Activated naive CD4-positive, alpha-beta T cell treated with anti-CD3 and anti-CD28 coated beads, Interleukin-2, amount 50 U/mL, for 24 hours (primary cell): Measurements from ENCODE around the gene C9.
"Not testable (repeated sequence)": the region's sequence is repeated elsewhere in the genome, so short reads cannot be mapped to it uniquely, and the experiment has no call there.

Source experiments
- H3K27ac Mint-ChIP-seq: one replicate; pipeline ENCODE4 v1.8.0; 2021; ENCODE audit warnings: mild to moderate bottlenecking, mixed read lengths
- H3K27me3 Mint-ChIP-seq: one replicate; pipeline ENCODE4 v1.8.0; 2021; ENCODE audit warnings: mixed read lengths
- H3K36me3 Mint-ChIP-seq: one replicate; pipeline ENCODE4 v1.8.0; 2021; ENCODE audit warnings: mixed read lengths
- H3K4me1 Mint-ChIP-seq: one replicate; pipeline ENCODE4 v1.8.0; 2021; ENCODE audit warnings: mixed read lengths
- H3K4me3 Mint-ChIP-seq: one replicate; pipeline ENCODE4 v1.8.0; 2021; ENCODE audit warnings: mild to moderate bottlenecking, mixed read lengths
- H3K9me3 Mint-ChIP-seq: one replicate; pipeline ENCODE4 v1.8.0; 2021; ENCODE audit warnings: mixed read lengths

Gene C9

GRCh38 chr5:39356263-39356662, 8.0 kb downstream of the C9 start:
- Mint-ChIP-seq H3K9me3 (peaks cover 18% of the 10 kb centered on the region), H3K4me1 (peaks cover 3% of the 10 kb centered on the region), H3K27me3 (peaks cover 2% of the 10 kb centered on the region), H3K36me3 (no peaks in the 10 kb centered on the region), H3K27ac (no peak overlapping the region), H3K4me3 (no peak overlapping the region)

GRCh38 chr5:39355324-39355723, 9.0 kb downstream of the C9 start:
- peaks cover 2% of the 10 kb centered on the region for H3K27me3 Mint-ChIP-seq
- no peak overlapping the region for H3K4me3 Mint-ChIP-seq
- H3K9me3 Mint-ChIP-seq: peaks cover 19% of the 10 kb centered on the region
- H3K36me3 Mint-ChIP-seq: no peaks in the 10 kb centered on the region
- peaks cover 3% of the 10 kb centered on the region for H3K4me1 Mint-ChIP-seq
- no peak overlapping the region for H3K27ac Mint-ChIP-seq

DNA sequence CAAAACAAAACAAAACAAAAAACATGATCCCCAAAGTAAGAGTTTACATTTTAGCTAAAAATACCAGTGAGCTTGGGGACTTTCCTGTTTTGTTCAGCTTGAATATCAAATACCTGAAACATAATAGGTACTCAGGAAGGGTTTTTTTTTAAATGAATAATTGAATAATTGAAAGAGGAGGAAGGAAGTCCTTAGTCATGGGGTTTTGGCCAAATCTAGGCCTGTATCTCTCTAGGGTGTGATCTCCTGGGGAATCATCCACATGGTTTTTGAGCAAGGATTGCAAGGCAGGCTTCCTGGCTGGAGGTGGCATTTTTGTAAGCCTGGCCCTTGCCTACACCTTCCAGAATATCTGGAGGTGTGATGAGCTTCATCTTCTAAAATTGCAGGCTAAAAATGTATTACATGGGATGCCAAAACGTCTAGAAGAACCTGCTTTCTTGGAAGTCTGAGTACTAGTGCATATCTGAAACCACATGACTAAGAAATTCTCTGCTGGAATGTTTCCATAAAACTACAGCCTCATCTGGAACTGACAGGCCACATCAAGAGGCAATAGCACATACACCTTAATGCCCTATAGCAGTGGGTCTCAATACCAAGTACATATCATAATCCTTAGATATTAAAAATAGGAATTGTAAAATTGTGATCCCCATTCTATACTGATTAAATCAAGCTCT, 10.4 kb downstream of the C9 start:
- Mint-ChIP-seq H3K27ac (no peak overlapping the region), H3K4me3 (no peak overlapping the region), H3K4me1 (peaks cover 3% of the 10 kb centered on the region), H3K9me3 (peaks cover 27% of the 10 kb centered on the region), H3K27me3 (peaks cover 2% of the 10 kb centered on the region), H3K36me3 (no peaks in the 10 kb centered on the region)

GRCh38 chr5:39352951-39353350, 11.3 kb downstream of the C9 start:
- Mint-ChIP-seq H3K4me3 (no peak overlapping the region), H3K36me3 (no peaks in the 10 kb centered on the region), H3K27ac (no peak overlapping the region), H3K4me1 (peaks cover 3% of the 10 kb centered on the region), H3K9me3 (peaks cover 27% of the 10 kb centered on the region), H3K27me3 (peaks cover 2% of the 10 kb centered on the region)

DNA sequence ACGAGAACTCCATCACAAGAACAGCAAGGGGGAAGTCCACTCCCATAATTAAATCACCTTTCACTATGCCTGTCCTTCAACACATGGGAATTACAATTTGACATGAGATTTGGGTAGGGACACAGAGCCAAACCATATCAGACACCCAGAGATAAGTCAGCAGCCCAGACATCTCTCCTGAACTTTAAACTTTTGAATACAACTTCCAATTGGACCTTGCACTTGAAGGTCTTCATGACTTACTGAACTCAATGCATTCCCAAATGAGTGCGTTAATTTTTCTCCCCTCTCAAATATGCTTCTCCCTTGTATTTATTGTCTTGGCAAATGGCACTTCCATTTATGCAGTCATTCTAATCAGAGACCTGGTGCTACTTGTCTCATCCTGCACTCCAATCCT, 12.1 kb downstream of the C9 start:
- H3K9me3 Mint-ChIP-seq: peaks cover 27% of the 10 kb centered on the region
- H3K36me3 Mint-ChIP-seq: no peaks in the 10 kb centered on the region
- H3K4me3 Mint-ChIP-seq: no peak overlapping the region
- H3K27me3 Mint-ChIP-seq: peaks cover 2% of the 10 kb centered on the region
- H3K27ac Mint-ChIP-seq: no peak overlapping the region
- peaks cover 3% of the 10 kb centered on the region for H3K4me1 Mint-ChIP-seq

- Mint-ChIP-seq H3K4me3 (no peak overlapping the region), H3K36me3 (no peaks in the 10 kb centered on the region), H3K27ac (no peak overlapping the region), H3K9me3 (peaks cover 27% of the 10 kb centered on the region), H3K4me1 (peaks cover 3% of the 10 kb centered on the region), H3K27me3 (peaks cover 3% of the 10 kb centered on the region)
Observed at GRCh38 chr5:39349484-39349883, 14.8 kb downstream of the C9 start.

DNA sequence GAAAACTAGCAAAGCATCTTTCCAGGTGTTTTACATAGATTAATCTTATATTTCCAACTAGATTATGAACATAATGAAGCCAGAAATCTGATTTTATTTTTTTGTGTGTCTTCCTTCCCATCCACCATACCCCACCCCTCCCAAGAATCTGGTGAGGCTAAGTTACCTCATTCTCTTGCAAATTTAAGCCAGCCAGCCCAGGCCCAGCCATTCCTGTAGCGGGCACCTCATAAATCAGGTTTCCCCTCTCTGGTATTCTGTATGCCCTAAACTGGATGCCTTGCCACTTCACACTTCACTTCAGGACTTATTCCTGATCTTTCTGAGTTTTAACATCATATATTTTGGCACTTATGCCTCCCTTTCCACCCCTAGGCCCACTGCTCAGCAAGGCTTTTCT, 21.8 kb downstream of the C9 start:
- peaks cover 3% of the 10 kb centered on the region for H3K36me3 Mint-ChIP-seq
- peaks cover 12% of the 10 kb centered on the region for H3K27me3 Mint-ChIP-seq
- H3K4me1 Mint-ChIP-seq: no peaks in the 10 kb centered on the region
- H3K27ac Mint-ChIP-seq: no peak overlapping the region
- H3K9me3 Mint-ChIP-seq: no peaks in the 10 kb centered on the region
- H3K4me3 Mint-ChIP-seq: no peak overlapping the region

DNA sequence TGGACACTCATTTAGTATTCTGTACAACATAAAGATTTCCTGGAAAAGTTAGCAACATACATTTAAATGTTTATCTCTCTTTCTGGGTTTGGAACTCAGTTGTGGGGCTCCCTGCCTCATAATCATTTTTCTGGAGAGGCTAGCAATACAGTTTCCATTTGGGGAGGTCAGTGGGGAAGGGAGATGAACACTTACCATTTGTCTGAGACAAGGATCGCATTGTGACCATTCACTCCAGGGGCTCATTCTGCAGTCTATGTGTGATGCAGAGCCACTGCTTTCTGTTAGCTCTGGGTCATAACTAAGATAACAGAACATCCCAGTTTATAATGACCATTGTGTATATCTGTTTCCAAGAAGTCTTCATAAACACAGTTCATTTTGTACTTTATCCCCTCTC, 22.4 kb downstream of the C9 start:
- Mint-ChIP-seq H3K27me3 (peaks cover 12% of the 10 kb centered on the region), H3K4me3 (no peak overlapping the region), H3K4me1 (no peaks in the 10 kb centered on the region), H3K9me3 (no peaks in the 10 kb centered on the region), H3K27ac (no peak overlapping the region), H3K36me3 (peaks cover 3% of the 10 kb centered on the region)

- Mint-ChIP-seq H3K4me1 (no peaks in the 10 kb centered on the region), H3K27ac (no peak overlapping the region), H3K27me3 (peaks cover 12% of the 10 kb centered on the region), H3K9me3 (no peaks in the 10 kb centered on the region), H3K4me3 (no peak overlapping the region), H3K36me3 (peaks cover 3% of the 10 kb centered on the region)
Observed at GRCh38 chr5:39340506-39340905, 23.8 kb downstream of the C9 start.

DNA sequence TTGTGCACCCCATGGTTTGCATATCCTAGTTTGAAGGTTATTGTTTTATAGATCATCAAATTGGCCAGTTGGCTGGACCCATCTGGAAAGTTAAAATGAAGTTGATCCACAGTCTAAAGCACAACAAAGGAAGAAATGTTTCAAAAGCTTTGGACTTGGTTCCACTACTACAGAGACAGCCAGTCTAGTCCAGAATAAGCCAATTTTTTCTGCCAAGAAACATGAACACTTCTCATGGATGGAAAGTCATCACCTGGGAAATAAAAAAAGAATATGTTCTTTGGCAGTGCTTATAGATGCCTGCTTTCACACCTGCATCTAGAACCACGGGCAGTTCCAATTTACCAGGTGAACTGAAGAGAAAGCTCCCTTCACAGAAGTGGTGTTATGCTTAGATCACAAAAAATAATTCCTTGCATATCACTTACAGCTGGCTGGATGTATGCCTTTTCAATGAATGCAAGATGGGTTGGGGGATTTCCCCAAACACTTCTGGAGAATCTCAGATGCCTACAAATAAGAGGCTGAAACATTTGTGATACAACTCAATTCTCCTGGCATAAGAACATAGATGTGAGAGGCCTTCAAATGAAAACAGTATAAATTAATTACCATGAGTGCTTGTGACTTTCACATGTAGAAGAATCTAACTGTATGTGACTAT, 26.9 kb downstream of the C9 start:
- H3K27ac Mint-ChIP-seq: no peak overlapping the region
- no peaks in the 10 kb centered on the region for H3K4me1 Mint-ChIP-seq
- H3K36me3 Mint-ChIP-seq: peaks cover 2% of the 10 kb centered on the region
- no peaks in the 10 kb centered on the region for H3K9me3 Mint-ChIP-seq
- no peak overlapping the region for H3K4me3 Mint-ChIP-seq
- peaks cover 9% of the 10 kb centered on the region for H3K27me3 Mint-ChIP-seq

GRCh38 chr5:39334296-39334695, 30.0 kb downstream of the C9 start:
- not testable (repeated sequence) for H3K27ac Mint-ChIP-seq, H3K4me1 Mint-ChIP-seq

DNA sequence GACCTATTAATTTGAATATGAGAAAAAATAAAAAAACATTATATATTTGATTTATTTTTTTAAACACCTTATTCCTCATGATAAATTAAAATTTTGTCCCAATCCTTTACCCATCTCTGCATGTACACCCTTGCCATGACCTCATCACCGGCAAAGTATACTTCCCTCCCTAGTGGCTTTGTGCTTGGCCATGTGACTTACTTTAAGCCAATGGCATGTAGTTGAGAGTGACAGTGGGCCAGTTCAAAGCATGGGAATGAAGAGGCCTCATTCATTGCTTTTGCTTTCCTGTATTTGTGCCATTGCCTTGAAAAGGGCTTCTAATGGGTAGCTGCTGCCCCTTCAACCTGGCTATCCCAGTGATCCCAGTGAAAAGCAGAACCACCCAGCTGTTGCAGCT, 31.2 kb downstream of the C9 start:
- no peaks in the 10 kb centered on the region for H3K27me3 Mint-ChIP-seq
- no peak overlapping the region for H3K4me3 Mint-ChIP-seq
- no peaks in the 10 kb centered on the region for H3K4me1 Mint-ChIP-seq
- no peaks in the 10 kb centered on the region for H3K9me3 Mint-ChIP-seq
- peaks cover 2% of the 10 kb centered on the region for H3K36me3 Mint-ChIP-seq
- H3K27ac Mint-ChIP-seq: no peak overlapping the region

More at GRCh38 chr5:39334296-39334695, 30.0 kb downstream of the C9 start:
- not testable (repeated sequence) for H3K27me3 Mint-ChIP-seq, H3K9me3 Mint-ChIP-seq, H3K36me3 Mint-ChIP-seq, H3K4me3 Mint-ChIP-seq

- Mint-ChIP-seq H3K4me3 (no peak overlapping the region), H3K9me3 (no peaks in the 10 kb centered on the region), H3K4me1 (no peaks in the 10 kb centered on the region), H3K27ac (no peak overlapping the region), H3K27me3 (no peaks in the 10 kb centered on the region), H3K36me3 (peaks cover 2% of the 10 kb centered on the region)
Observed at GRCh38 chr5:39331861-39332381, 32.4 kb downstream of the C9 start.

- no peaks in the 10 kb centered on the region for H3K4me1 Mint-ChIP-seq
- no peak overlapping the region for H3K4me3 Mint-ChIP-seq
- H3K9me3 Mint-ChIP-seq: no peaks in the 10 kb centered on the region
- no peaks in the 10 kb centered on the region for H3K27me3 Mint-ChIP-seq
- no peak overlapping the region for H3K27ac Mint-ChIP-seq
- H3K36me3 Mint-ChIP-seq: no peaks in the 10 kb centered on the region
Observed at GRCh38 chr5:39328731-39329130, 35.6 kb downstream of the C9 start.

DNA sequence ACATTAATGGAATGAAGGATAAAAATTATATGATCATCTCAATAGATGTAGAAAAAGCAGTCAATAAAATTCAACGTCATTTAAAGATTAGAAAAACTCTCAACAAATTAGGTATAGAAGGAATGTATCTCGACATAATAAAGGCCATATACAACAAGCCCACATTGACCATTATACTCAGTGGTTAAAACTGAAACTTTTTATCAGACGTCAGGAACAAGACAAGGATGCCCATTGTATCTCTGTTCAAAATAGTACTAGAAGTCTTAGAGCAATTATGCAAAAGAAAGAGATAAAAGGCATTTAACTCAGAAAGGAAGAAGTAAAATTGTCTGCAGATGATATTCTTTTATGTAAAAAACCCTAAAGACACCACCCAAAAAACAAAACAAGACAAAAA, 40.8 kb downstream of the C9 start:
- peaks cover 4% of the 10 kb centered on the region for H3K36me3 Mint-ChIP-seq
- H3K27ac Mint-ChIP-seq: no peak overlapping the region

GRCh38 chr5:39319395-39319794, 44.9 kb downstream of the C9 start:
- peaks cover 6% of the 10 kb centered on the region for H3K36me3 Mint-ChIP-seq
- H3K4me3 Mint-ChIP-seq: no peak overlapping the region
- no peaks in the 10 kb centered on the region for H3K4me1 Mint-ChIP-seq
- peaks cover 12% of the 10 kb centered on the region for H3K9me3 Mint-ChIP-seq
- H3K27me3 Mint-ChIP-seq: peaks cover 7% of the 10 kb centered on the region
- no peak overlapping the region for H3K27ac Mint-ChIP-seq

More for the DNA sequence above, 40.8 kb downstream of the C9 start:
- Mint-ChIP-seq H3K27me3 (peaks cover 5% of the 10 kb centered on the region), H3K9me3 (peaks cover 7% of the 10 kb centered on the region), H3K4me3 (no peak overlapping the region), H3K4me1 (no peaks in the 10 kb centered on the region)
